HepG2 (cell line): Measurements from ENCODE around the gene PRSS36. TPM values are rescaled to one million over a fixed set of nuclear protein-coding genes. Genes with fewer than 3 reads are reported as not detected.
A peak's percentile ranks its signal among the peaks of the same experiment; 100 is the strongest.

Experiments used
- ARNT2 ChIP-seq: sonication (generic); formaldehyde crosslinking; IDR thresholded peaks from 2 replicates; pipeline ENCODE4 v1.8.0; 2022; ENCODE audit warnings: mild to moderate bottlenecking, low read depth, missing genetic modification reagents, moderate library complexity
- DNMT3B ChIP-seq: conservative IDR thresholded peaks from 2 replicates; pipeline ENCODE4 v1.6.1; 2016; ENCODE audit warnings: missing biosample characterization, control low read depth
- FOSL1 ChIP-seq: sonication (generic); formaldehyde crosslinking; IDR thresholded peaks from 2 replicates; pipeline ENCODE4 v1.9.0; 2021; ENCODE audit warnings: missing genetic modification reagents, borderline replicate concordance
- MEIS1 ChIP-seq: sonication (generic); formaldehyde crosslinking; IDR thresholded peaks from 2 replicates; pipeline ENCODE4 v1.9.0; 2021; ENCODE audit warnings: mild to moderate bottlenecking, missing genetic modification reagents, moderate library complexity, borderline replicate concordance
- PLRG1 ChIP-seq: fragments of 450-650 bp; conservative IDR thresholded peaks from 2 replicates; pipeline ENCODE4 v1.6.1; 2016
- RBAK ChIP-seq: sonication (generic); formaldehyde crosslinking; IDR thresholded peaks from 2 replicates; pipeline ENCODE4 v1.5.1; 2020; ENCODE audit warnings: mild to moderate bottlenecking, missing genetic modification reagents
- TAF1 ChIP-seq: sonication (generic); formaldehyde crosslinking; IDR thresholded peaks from 2 replicates; pipeline ENCODE4 v1.4.0; 2020; ENCODE audit warnings: missing genetic modification reagents
- ZNF296 ChIP-seq: sonication (generic); formaldehyde crosslinking; conservative IDR thresholded peaks from 2 replicates; pipeline ENCODE4 v1.5.0; 2020; ENCODE audit warnings: mild to moderate bottlenecking, missing genetic modification reagents
- ZNF7 ChIP-seq: IDR thresholded peaks from 2 replicates; pipeline ENCODE4 v1.6.1; 2016; ENCODE audit warnings: missing biosample characterization, missing genetic modification reagents
- ZNF775 ChIP-seq: sonication (generic); formaldehyde crosslinking; IDR thresholded peaks from 2 replicates; pipeline ENCODE4 v1.4.0; 2020; ENCODE audit warnings: missing genetic modification reagents, mild to moderate bottlenecking, moderate library complexity, borderline replicate concordance
- polyA plus RNA-seq, 8 experiments: library from polyadenylated mRNA; depleted of rRNA in 3 of 8; stranded (reverse) in 7 of 8; unstranded in 1 of 8; fragments of >200 nt; fragmentation: Illumina TruSeq in 4 of 8; extraction: Trizol in 4 of 8; gene quantifications; 2 replicates each; pipeline versions ENCODE4 v1.2.1 to v1.2.3, GENCODE V29; 2011 to 2016; ENCODE audit warnings: low read depth in 4 of 8, missing spikeins in 1 of 8, mixed read lengths in 1 of 8; ENCODE audit not compliant: insufficient read depth in 1 of 8
- total RNA-seq, 5 experiments: library from RNA; depleted of rRNA; stranded (reverse); fragments of >200 nt; fragmentation: Illumina TruSeq; extraction: Trizol; gene quantifications; 2 replicates each; pipeline ENCODE4 v1.2.3, GENCODE V29; 2016; ENCODE audit warnings: low read depth in 1 of 5
- TF ChIP-seq, protein P1 (sequence below): IDR thresholded peaks from 2 replicates; pipeline ENCODE4 v1.6.1; 2016; ENCODE audit warnings: low read depth, control low read depth
- TF ChIP-seq, protein P2 (sequence below): sonication (generic); formaldehyde crosslinking; IDR thresholded peaks from 2 replicates; pipeline ENCODE4 v1.5.1; 2020; ENCODE audit warnings: missing genetic modification reagents, mild to moderate bottlenecking, borderline replicate concordance
- TF ChIP-seq, protein P3 (sequence below): sonication (generic); formaldehyde crosslinking; IDR thresholded peaks from 2 replicates; pipeline ENCODE4 v1.5.1; 2020; ENCODE audit warnings: mild to moderate bottlenecking, moderate library complexity, missing genetic modification reagents
- TF ChIP-seq, protein P4 (sequence below): sonication (generic); formaldehyde crosslinking; IDR thresholded peaks from 2 replicates; pipeline ENCODE4 v1.5.0; 2020; ENCODE audit warnings: mild to moderate bottlenecking, missing genetic modification reagents, borderline replicate concordance
- TF ChIP-seq, protein P5 (sequence below): sonication (generic); formaldehyde crosslinking; IDR thresholded peaks from 2 replicates; pipeline ENCODE4 v1.4.0; 2020; ENCODE audit warnings: missing genetic modification reagents, borderline replicate concordance

Gene PRSS36
- total and polyA plus RNA-seq, 2 of the 13 experiments (the other 11 are each of a cell fraction or from before 2014, with no cell fraction given) = 1.5 to 2.1 TPM

DNA sequence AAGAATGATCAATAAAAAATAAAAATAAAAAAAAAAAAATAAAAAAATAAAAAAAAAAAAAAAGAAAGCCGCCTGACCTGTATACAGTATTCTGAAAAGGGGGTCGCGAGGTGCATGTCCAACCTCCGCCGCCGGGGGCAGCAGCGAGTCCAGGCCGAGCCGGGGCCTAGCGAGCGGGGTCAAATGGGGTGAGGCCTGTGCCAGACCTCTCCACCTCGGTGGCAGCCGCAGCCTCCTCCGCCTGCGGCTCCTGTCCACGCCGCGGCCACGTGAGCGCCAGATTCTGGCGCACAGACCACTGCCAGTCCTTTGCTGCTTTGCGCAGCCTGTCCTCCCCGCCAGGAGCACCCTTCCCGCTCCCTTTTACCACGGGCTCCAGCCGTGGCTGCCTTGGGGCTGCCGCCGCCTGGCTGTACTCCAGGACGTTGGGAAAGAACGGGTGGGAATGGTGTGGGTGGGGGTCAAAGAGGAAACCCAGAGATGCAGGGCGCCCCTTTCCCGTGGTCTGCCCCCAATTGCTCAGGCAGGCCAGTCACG is 44.1 kb downstream of the PRSS36 start (continued):
- TF ChIP-seq DNMT3B (CRISPR knock-in tag) (0 out of 2 replicates have a peak, but pooled peaks have one; percentile 72), PLRG1 (no peak), ZNF775 (no peak), ARNT2 (CRISPR knock-in tag) (peak; percentile 99), FOSL1 (CRISPR knock-in tag) (peak; percentile 28; the same call in 1 of the 2 replicates), MEIS1 (peak; percentile 90; the same call in 1 of the 2 replicates), ZNF7 (no peak), ZNF296 (peak; percentile 89; the same call in 1 of the 2 replicates), TAF1 (CRISPR knock-in tag) (peak; percentile 67), RBAK (peak; percentile 65; the same call in 1 of the 2 replicates)
- TF ChIP-seq, protein P1, sequence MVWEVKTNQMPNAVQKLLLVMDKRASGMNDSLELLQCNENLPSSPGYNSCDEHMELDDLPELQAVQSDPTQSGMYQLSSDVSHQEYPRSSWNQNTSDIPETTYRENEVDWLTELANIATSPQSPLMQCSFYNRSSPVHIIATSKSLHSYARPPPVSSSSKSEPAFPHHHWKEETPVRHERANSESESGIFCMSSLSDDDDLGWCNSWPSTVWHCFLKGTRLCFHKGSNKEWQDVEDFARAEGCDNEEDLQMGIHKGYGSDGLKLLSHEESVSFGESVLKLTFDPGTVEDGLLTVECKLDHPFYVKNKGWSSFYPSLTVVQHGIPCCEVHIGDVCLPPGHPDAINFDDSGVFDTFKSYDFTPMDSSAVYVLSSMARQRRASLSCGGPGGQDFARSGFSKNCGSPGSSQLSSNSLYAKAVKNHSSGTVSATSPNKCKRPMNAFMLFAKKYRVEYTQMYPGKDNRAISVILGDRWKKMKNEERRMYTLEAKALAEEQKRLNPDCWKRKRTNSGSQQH (CRISPR knock-in tag) = peak; percentile 98
- TF ChIP-seq, protein P2, sequence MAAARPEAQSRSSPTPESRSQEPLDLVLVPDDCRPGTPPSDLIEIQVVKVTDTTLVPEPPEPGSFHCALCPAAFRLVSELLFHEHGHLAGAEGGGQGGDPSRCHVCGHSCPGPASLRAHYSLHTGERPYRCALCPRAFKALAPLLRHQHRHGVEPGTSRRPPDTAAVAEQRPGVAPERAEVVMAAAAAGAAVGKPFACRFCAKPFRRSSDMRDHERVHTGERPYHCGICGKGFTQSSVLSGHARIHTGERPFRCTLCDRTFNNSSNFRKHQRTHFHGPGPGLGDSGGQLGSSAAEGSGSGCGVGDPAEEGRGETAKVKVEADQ (CRISPR knock-in tag) = peak; percentile 72; the same call in 1 of the 2 replicates
- TF ChIP-seq, protein P3, sequence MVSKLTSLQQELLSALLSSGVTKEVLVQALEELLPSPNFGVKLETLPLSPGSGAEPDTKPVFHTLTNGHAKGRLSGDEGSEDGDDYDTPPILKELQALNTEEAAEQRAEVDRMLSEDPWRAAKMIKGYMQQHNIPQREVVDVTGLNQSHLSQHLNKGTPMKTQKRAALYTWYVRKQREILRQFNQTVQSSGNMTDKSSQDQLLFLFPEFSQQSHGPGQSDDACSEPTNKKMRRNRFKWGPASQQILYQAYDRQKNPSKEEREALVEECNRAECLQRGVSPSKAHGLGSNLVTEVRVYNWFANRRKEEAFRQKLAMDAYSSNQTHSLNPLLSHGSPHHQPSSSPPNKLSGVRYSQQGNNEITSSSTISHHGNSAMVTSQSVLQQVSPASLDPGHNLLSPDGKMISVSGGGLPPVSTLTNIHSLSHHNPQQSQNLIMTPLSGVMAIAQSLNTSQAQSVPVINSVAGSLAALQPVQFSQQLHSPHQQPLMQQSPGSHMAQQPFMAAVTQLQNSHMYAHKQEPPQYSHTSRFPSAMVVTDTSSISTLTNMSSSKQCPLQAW (CRISPR knock-in tag) = peak; percentile 87
- TF ChIP-seq, protein P4, sequence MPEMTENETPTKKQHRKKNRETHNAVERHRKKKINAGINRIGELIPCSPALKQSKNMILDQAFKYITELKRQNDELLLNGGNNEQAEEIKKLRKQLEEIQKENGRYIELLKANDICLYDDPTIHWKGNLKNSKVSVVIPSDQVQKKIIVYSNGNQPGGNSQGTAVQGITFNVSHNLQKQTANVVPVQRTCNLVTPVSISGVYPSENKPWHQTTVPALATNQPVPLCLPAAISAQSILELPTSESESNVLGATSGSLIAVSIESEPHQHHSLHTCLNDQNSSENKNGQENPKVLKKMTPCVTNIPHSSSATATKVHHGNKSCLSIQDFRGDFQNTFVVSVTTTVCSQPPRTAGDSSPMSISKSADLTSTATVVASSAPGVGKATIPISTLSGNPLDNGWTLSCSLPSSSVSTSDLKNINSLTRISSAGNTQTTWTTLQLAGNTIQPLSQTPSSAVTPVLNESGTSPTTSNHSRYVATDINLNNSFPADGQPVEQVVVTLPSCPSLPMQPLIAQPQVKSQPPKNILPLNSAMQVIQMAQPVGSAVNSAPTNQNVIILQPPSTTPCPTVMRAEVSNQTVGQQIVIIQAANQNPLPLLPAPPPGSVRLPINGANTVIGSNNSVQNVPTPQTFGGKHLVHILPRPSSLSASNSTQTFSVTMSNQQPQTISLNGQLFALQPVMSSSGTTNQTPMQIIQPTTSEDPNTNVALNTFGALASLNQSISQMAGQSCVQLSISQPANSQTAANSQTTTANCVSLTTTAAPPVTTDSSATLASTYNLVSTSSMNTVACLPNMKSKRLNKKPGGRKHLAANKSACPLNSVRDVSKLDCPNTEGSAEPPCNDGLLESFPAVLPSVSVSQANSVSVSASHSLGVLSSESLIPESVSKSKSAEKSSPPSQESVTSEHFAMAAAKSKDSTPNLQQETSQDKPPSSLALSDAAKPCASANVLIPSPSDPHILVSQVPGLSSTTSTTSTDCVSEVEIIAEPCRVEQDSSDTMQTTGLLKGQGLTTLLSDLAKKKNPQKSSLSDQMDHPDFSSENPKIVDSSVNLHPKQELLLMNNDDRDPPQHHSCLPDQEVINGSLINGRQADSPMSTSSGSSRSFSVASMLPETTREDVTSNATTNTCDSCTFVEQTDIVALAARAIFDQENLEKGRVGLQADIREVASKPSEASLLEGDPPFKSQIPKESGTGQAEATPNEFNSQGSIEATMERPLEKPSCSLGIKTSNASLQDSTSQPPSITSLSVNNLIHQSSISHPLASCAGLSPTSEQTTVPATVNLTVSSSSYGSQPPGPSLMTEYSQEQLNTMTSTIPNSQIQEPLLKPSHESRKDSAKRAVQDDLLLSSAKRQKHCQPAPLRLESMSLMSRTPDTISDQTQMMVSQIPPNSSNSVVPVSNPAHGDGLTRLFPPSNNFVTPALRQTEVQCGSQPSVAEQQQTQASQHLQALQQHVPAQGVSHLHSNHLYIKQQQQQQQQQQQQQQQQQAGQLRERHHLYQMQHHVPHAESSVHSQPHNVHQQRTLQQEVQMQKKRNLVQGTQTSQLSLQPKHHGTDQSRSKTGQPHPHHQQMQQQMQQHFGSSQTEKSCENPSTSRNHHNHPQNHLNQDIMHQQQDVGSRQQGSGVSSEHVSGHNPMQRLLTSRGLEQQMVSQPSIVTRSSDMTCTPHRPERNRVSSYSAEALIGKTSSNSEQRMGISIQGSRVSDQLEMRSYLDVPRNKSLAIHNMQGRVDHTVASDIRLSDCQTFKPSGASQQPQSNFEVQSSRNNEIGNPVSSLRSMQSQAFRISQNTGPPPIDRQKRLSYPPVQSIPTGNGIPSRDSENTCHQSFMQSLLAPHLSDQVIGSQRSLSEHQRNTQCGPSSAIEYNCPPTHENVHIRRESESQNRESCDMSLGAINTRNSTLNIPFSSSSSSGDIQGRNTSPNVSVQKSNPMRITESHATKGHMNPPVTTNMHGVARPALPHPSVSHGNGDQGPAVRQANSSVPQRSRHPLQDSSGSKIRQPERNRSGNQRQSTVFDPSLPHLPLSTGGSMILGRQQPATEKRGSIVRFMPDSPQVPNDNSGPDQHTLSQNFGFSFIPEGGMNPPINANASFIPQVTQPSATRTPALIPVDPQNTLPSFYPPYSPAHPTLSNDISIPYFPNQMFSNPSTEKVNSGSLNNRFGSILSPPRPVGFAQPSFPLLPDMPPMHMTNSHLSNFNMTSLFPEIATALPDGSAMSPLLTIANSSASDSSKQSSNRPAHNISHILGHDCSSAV (CRISPR knock-in tag) = peak; percentile 87; the same call in 1 of the 2 replicates
- TF ChIP-seq, protein P5, sequence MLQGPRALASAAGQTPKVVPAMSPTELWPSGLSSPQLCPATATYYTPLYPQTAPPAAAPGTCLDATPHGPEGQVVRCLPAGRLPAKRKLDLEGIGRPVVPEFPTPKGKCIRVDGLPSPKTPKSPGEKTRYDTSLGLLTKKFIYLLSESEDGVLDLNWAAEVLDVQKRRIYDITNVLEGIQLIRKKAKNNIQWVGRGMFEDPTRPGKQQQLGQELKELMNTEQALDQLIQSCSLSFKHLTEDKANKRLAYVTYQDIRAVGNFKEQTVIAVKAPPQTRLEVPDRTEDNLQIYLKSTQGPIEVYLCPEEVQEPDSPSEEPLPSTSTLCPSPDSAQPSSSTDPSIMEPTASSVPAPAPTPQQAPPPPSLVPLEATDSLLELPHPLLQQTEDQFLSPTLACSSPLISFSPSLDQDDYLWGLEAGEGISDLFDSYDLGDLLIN (CRISPR knock-in tag) = peak; percentile 96; the same call in 1 of the 2 replicates
